GM19239 (cell line): Measurements from ENCODE around the gene CD40.
"Not testable (repeated sequence)": the region's sequence is repeated elsewhere in the genome, so short reads cannot be mapped to it uniquely, and the experiment has no call there.

ENCODE experiments used
- DNase-seq: peaks from one replicate; pipeline ENCODE4 v3.0.0; 2011; ENCODE audit warnings: low spot score; ENCODE audit not compliant: insufficient read length
- FAIRE-seq: peaks from 2 replicates; lab custom pipeline; 2011; peaks lifted over from hg19 to GRCh38; lab: Jason Lieb, UNC

The CD40 gene

DNA sequence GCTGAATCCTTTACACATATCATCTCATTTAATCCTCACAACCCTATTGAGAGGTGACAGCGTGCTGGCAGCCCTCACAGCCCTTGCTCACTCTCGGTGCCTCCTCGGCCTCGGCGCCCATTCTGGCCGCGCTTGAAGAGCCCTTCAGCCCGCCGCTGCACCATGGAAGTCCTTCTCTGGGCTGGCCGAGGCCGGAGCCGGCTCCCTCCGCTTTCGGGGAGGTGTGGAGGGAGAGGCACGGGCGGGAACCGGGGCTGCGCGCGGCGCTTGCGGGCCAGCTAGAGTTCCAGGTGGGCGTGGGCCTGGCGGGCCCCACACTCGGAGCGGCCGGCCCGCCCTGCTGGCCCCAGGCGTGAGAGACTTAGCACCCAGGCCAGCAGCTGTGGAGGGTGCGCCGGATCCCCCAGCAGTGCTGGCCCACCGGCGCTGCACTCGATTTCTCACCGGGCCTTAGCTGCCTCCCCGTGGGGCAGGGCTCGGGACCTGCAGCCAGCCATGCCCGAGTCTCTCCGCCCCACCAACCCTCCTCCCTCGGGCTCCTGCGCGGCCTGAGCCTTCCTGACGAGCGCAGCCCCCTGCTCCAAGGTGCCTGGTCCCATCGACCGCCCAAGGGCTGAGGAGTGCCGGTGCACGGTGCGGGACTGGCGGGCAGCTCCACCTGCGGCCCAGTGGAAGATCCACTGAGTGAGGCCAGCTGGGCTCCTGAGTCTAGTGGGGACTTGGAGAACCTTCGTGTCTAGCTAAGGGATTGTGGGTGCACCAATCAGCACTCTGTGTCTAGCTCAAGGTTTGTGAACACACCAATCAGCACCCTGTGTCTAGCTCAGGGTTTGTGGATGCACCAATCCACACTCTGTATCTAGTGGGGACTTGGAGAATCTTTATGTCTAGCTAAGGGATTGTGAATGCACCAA lies 26.2 kb upstream of the CD40 start:
- FAIRE-seq, DNase-seq: not testable (repeated sequence)

DNA sequence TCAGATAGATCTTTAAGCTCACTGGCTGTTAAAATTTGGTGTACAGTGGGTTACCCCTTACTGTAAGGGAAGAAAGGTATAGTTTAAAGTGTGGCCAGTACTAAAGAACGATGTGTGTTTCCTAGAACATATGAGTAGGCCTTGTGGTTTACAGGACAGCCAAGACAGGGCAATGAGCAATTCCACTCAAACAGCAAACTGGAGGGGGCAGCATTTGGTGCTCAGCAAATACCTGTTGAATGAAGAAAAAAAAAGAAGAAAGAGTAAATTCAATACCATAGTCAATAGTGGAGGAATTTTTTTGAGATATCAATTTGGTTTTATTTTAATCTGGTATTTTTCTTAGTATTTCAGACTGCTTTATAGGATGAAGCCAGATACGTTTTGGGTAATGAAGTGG lies 24.6 kb upstream of the CD40 start:
- FAIRE-seq (no peak), DNase-seq (no peak)

DNA sequence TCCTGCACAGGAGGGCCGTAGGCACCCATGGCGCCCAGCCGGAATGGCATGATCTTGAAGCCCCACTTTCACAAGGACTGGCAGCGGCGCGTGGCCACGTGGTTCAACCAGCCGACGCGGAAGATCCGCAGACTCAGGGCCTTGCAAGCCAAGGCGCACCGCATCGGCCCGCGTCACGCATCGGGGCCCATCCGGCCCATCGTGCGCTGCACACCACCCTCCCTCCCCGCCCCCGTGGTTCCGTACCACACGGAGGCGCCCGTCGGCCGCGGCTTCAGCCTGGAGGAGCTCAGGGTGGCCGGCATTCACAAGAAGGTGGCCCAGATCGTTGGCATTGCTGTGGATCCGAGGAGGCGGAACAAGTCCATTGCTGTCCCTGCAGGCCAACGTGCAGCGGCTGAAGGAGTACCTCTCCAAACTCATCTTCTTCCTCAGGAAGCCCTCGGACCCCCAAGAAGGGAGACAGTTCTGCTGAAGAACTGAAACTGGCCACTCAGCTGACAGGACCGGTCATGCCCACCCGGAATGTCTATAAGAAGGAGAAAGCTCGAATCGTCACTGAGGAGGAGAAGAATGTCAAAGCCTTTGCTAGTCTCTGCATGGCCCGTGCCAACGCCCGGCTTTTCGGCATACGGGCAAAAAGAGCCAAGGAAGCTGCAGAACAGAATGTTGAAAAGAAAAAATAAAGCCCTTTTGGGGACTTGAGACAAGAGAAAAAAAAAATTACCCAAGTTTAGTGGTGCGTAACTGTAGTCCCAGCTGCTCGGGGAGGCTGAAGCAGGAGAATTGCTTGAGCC lies 18.4 kb upstream of the CD40 start:
- DNase-seq (no peak), FAIRE-seq (no peak)

DNA sequence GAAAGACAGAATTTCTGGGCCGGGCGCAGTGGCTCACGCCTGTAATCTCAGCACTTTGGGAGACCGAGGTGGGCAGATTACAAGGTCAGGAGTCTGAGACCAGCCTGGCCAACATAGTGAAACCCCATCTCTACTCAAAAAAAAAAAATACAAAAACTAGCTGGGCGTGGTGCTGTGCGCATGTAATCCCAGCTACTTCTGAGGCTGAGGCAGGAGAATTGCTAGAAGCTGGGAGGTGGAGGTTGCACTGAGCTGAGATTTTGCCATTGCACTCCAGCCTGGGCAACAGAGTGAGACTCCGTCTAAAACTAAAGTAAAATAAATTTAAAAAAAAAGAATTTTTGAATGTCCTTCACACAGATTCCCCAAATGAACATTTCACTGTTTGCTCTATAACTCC lies 17.7 kb upstream of the CD40 start:
- not testable (repeated sequence) for FAIRE-seq, DNase-seq

DNA sequence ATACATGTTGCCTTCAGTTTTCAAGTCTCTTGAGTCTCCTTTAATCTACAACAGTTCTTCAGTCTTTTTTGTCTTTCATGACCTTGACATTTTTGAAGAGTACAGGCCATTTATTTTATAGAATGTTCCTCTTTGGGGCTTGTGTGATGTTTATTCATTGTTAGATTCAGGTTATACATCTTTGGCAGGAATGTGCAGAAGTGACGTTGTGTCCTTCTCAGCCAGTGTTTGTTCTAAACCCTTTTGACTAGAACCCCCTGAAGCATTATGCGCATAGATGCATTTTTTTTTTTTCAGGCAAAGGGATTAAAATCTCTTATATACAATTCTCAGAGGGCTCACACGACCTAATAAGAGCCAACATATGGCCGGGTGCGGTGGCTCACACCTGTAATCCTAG lies 17.1 kb upstream of the CD40 start:
- DNase-seq = no peak
- FAIRE-seq = no peak

DNA sequence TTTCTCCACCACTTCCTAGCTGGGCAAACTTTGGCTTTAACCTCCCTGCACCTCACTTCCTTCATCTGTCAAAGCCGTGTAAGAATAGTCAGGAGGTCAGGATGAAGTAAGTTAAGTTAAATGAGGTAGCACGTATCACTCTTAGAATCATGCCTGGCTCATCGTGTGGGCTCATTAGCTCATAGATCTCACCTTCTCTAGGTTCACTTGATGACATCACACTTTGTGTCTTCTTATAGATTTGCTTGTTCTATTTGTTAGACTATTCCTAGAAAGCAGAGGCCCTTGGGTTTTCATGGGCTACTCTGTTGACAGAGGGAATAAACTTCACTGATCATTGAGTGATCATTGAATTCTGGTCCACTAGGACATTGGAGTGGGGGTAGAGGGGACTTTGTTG lies 16.2 kb upstream of the CD40 start:
- DNase-seq (no peak), FAIRE-seq (no peak)

DNA sequence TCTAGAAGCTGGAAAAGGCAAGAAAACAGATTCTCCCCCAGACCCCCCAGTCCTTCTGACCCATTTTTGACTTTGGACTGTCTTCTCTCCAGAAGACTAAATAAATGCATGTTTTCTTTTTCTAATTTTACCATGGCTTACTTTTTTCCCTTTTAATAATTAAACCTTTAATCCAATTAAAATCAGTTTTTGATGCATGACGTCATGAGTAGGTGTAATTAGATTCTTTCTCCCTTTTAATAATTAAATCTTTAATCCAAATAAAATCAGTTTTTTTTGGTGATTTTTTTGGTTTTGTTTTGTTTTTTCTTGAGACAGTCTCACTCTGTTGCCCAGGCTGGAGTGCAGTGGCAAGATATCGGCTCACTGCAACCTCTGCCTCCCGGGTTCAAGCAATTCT lies 15.2 kb upstream of the CD40 start:
- DNase-seq (no peak), FAIRE-seq (no peak)

DNA sequence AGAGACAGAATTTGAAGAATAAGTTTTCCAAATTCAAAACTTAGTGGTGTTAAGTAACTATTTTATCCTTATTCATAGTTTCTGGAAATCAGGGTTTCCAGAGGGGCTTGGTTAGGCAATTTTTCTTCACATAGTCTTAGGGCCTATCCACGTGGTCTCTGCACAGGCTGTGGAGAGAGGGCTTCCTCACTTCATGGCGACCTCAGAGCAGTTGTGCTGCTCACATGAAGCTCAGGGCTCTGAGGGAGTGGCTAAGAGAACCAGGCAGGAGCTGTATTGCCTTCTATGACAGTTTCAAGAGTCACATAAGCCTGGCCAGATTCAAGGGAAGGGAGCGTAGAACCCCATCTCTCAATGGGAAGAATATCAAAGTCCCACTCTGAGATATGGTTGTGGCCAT lies 13.9 kb upstream of the CD40 start:
- no peak for DNase-seq
- FAIRE-seq = no peak

DNA sequence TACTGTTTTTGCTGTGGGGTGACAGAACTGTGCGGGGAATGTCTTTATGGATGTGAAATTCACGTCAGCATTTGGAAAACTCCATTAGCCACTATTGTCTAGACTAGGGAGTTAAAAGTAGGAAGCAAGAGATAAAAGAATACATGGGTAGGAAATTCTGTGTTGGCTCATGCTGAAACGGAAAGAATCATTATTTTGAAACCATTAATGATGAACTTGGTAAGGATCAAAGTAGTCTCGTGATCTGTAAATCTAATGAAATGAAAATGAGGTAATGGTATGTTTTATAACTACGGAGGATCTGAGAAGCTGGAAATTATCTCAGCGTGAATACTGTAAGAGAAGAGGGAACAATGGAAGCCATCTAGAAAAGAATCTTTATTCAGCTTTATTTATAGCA lies 11.1 kb upstream of the CD40 start:
- no peak for DNase-seq

DNA sequence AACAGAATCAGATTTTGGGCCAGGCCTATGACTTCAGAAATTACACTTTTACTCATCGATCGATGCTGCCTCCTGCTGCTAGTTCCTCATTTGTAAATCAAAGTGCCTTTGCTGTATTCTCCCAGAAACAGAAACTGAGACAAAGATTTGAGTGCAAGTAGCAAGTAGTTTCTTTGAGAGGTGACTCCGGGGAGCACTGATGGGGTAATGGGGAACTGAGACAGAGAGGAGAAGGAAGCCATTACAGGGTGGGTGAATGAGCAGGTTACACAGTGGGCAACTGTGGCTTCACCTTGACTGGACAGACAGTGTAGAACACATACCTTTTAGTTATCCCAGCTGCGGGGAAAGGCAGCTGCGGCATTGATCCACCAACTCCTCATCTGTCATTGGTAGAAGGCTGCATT lies 9.7 kb upstream of the CD40 start:
- peak; percentile 99 for FAIRE-seq
- DNase-seq = no peak

More for the DNA sequence above, 11.1 kb upstream of the CD40 start:
- FAIRE-seq = peak; percentile 28

DNA sequence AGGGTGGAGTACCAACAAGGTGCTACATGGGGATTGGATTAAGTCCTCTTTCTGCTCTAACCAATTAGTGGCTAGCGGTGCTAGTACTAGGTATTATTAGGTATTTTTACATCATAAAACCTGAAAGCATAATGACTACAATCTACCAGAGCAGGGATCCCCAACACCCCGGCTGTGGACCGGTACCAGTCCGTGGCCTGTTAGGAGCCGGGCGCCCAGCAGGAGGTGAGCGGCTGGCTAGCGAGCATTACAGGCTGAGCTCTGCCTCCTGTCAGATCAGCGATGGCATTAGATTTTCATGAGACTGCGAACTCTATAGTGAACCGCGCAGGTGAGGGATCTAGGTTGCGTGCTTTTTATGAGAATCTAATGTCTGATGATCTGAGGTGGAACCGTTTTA lies 9.1 kb upstream of the CD40 start:
- FAIRE-seq (no peak), DNase-seq (no peak)

DNA sequence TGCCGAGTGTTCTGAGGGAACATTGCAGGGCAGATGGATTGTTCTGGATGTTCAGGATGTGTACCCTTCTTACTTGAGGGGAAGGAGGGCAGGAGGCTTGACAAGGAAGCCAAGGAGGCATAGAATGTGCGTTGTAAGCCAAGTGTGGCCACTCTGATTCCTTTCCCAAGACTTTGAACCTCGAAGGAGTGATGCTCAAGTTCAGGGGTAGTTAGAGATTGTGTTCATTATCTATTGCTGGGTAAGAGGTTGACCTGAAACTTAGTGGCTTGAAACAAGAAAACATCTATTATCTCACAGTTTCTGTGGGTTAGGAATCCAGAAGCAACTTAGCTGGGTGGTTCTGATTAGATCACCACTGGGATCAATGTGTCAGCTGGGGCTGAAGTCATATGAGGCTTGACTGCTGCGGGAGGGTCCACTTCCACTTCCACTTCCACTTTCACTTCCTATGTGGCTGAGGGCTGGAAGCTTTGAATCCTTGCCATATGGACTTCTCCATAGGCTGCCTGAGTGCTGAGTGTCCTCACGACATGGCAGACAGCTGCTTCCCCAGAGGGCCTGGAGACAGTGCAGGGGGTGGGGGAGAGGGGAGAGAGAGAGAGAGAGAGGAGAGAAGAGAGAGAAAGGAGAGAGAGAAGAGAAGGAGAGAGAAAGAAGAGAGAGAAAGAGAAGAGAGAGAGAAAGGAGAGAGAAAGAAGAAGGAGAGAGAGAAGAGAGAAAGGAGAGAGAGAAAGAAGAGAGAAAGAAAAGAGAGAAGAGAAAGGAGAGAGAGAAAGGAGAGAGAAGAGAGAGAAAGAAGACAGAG lies 6.9 kb upstream of the CD40 start:
- peak; percentile 99 for FAIRE-seq
- DNase-seq = no peak

DNA sequence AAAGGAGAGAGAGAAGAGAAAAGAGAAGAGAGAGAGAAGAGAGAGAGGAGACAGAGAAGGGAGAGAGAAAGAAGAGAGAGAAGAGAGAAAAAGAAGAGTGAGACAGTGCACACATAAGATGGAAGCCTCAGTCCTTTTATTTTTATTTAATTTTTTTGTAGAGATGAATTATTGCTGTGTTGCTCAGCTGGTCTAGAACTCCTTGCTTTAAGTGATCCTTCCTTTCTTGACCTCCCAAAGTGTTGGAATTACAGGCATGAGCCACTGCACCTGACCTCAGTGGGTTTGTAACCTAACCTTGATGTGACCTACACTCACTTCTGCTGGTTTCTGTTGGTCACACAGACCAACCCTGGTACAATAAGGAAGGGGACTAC lies 6.3 kb upstream of the CD40 start:
- DNase-seq (no peak), FAIRE-seq (no peak)

DNA sequence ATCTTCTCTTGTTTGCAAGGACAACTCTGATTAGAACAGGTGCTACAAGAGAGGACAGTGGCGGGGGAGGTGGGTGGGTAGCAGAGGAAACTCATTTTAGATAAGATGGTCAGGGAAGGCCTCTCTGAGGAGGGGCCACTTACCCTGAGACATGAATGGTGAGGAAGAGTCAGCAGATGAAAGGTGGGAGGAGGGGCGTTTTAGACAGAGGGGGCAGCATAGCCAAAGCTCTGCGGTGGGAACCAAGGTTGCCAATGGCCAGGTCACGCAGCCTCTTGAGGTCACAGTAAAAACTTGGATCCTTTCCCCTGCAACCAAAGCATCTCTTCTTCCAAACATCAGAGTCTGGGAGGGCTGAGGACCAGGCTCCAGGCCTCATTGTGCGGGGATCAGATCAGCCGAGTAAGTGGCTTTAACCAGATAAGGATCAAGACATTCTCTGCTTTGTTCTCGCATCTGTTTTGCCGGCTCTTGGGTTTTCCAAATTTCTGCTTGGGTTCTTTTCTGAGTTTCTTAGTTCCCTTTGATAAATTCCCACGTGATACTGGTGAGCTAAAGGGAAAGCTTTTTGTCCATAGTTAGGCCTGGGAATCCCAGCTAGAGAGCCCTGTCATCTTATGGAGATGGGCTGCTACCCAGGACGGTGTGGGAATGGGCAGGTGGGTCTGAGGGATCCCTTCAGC lies 5.5 kb upstream of the CD40 start:
- no peak for FAIRE-seq
- DNase-seq = no peak

DNA sequence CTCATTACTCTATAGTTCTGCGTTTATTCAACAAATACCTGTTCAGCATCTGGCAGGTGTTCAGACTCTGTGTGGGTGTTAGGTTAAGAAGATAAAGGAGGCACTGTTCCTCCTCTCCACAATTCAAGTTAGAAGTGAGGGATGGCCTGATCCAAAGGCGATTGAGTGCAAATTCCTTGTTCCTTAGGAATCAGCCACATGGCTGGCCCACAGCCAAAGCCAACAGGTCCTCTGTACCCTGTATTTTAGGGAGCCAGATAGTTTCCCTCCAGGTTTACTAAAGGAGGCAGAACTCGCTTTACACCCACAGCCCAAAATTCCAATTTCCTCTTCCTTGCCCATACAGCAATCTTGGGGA lies 5.0 kb upstream of the CD40 start:
- DNase-seq (no peak), FAIRE-seq (no peak)

DNA sequence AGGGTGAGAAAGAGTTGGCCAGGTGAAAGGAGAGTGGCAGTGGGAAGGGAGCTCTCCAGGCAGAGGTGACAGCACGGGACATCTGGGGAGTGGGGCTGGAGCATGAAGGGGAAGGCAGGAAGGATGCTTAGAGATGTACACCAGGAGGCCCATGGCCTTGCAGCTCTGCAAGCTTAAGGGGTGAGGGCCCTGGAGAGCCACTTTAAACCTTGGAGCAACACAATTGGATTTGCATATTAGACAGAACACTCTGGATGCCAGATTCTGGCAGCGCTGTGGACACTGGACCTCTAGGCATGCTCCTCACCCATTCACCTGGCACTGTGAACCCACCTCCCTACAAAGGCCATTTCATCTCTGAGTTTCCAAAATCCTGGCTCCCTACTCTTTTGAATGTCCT lies 3.7 kb upstream of the CD40 start:
- no peak for FAIRE-seq
- DNase-seq = no peak

DNA sequence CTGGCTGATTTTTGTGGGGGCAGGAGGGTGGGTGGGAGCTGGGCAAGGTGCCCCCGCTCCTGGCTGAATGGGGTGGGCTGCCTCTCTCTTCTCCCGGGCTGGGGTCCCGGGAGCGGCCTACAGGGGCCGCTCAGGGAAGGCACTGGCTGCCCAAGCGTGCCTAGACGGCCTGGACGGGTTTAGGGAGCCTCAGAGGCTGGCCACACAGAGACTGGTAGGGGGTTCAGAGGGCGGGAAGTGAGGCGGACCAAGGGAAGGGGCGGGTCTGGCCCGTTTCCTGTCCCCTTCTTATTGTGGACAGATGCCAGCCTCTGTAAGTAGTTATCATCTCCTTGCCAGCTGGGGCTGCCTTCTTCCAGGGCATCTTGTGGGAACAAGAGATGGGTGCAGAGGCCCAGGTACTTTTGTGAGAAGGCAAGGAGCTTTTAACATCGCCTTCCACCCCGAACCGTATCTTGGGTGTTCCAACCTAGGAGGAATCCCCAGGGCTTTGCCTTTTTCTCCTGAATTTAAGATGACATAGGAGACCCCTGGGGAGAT lies 437 bp downstream of the CD40 start:
- FAIRE-seq = peak; percentile 81
- peak; percentile 38 for DNase-seq

DNA sequence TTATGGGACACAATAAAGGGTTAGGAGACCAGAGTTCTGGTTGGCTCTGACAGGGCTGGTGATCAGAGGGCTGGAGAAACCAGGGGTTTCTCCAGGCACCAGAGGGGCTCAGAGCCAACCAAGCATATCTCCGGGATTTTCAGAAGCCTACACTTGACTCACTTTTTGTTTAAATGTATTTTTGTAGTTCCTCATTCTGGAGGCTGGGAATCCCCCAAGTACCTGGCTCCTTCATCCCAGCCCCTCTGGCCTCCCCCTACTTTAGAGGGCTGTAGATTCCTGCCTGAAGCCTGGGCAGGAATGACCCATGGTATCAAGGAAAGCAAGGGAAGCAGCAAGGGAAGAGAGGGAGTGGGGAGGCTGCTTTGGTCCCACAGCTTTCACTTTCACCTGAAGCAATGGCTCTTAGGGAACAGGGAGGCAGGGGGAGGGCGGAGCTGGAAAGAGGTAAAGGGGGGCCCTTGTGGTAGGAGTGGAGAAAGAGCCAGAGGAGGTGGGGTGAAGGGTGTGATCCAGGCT lies 973 bp downstream of the CD40 start:
- DNase-seq (no peak), FAIRE-seq (no peak)

DNA sequence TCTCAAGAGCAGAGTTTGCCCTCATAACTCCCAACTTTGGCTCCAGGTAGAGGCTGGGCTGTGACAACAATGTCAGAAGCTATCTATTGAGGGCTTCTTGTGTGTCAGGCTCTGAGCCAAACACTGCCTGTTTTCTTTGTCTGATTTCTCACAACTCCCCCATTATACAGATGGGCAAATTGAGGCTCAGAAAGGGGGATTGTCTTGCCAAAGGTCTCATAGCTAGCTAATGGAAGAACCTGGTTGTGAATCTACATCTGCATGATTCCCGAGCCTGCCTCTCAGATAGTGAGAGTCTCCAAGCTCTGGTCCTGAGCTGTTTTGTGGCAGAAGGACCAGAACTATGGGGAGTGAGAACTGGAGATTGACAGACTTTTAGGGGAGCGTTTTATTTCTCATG lies 1.4 kb downstream of the CD40 start:
- FAIRE-seq = no peak

DNA sequence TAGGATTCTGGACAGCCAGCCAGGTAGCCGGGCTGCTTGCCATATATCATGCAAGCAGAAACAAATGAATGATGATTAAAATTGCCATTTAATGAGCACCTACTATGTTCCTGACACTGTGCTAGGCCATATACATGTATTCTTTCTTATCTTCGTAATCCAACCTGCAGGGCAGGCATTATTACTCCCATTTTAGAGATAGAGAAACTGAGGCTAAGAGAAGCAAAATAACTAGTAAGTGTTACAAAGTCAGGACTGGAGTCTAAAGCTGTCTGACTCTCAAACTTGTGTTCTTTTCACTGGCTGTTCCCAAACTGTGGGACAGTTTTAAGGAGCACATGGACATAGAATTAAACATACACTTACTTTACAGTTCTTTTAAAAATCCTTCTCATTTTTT lies 2.0 kb downstream of the CD40 start:
- DNase-seq = no peak
- no peak for FAIRE-seq

More for the DNA sequence above, 1.4 kb downstream of the CD40 start:
- no peak for DNase-seq
